ENCODE data around the gene ZCCHC24.

Gene ZCCHC24

DNA sequence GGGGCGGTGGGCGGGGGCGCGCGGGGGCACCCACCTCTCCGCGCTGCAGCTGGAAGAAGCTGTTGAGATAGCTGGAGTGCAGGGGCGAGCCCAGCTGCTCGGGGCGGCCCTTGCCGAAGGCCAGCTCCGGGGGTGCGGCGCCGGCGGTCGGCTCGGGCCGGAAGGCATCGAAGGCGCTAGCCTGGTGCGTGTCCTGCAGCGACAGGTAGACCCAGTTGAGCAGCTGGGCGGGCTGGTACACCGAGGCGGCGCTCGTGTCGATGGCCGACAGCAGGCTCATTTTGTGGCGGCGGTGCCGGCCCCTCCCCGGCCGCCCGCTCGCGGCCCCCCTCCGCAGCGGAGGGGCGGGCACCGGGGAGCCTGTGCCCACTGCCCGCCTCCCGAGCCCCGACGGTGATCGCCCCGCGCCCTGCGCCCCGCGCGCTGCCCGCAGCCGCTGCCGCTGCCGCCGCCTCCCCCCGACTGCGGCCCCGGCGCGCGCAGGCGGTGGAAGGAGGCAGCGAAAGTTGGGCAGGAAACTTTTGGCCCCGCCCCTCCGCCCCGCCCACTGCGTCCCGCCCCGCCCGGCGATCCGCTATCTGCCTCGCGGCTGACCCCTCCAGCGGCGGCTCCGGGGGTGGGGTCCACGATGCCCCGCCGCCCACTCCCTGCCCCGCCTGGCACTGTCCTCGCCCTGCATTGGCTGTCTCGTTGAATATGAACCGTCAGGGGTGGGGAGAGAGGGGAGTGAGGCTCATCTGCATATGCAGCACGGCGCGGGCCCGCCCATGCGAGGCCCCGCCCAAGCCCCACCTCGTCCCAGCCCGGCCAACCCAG is at the start of gene ZCCHC24:
Gene ZCCHC24, minus strand, starts transcription at position 464 of the 816 bp plus-strand sequence. Its CDS starts 184 bp downstream, at position 280.
- DNase-seq = peak; percentile 91

DNA sequence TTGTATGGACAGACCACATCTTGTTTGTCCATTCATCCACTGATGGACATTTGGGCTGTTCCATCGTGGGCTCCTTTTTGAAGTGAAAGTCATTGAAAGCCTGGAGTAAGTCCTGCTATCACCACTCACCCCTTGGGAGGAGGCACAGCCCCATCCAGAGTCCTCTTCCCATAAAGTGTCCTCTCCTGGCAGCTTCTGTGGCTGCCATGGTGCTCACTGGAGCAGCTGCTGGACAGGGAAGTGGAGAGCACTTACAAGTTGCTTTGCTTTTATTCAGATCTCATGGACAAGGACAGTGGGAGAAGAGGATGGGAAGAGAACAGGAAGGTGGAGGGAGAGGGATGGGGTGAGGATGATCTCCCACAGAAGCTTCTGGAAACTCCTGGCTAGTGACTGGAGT is 48.4 kb upstream of the ZCCHC24 start:
- DNase-seq = no peak

DNA sequence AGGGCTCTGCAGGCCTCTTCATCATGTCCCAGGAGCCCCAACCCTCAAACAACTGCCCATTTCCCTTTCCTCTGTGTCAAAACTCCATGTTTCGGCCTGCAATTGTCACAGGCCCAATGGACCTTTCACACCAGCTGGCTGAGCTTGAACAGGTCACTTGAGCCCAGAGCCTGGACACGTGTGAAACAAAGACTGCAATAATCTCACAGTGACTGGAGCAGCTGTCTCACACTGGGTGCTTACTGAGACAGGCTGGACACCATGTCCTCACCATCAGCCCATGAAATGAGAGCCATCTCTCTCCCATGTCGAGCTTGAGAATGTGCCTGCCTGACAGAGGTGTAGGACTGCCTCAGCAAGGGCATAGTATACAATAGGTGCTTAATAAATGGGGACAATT is 47.4 kb upstream of the ZCCHC24 start:
- no peak for DNase-seq

DNA sequence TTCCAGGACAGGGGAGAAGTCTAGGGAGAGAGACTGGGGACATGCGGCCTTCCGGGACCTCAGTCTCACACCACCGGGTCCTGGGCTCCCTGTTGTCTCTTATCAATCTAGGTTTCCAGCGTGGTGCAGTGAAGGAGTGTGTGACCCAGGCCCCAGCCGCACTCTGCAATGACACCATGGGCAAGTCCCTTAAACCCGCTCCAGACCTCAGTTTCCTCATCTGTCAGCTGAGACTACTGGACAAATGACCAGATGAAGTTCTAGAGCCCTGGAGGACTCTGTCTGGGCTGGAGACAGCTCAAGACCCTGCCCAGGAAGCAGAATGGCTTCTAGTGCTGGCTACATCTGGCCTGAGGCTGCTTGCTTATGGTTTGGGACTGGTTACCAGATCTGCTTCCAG is 46.8 kb upstream of the ZCCHC24 start:
- no peak for DNase-seq

DNA sequence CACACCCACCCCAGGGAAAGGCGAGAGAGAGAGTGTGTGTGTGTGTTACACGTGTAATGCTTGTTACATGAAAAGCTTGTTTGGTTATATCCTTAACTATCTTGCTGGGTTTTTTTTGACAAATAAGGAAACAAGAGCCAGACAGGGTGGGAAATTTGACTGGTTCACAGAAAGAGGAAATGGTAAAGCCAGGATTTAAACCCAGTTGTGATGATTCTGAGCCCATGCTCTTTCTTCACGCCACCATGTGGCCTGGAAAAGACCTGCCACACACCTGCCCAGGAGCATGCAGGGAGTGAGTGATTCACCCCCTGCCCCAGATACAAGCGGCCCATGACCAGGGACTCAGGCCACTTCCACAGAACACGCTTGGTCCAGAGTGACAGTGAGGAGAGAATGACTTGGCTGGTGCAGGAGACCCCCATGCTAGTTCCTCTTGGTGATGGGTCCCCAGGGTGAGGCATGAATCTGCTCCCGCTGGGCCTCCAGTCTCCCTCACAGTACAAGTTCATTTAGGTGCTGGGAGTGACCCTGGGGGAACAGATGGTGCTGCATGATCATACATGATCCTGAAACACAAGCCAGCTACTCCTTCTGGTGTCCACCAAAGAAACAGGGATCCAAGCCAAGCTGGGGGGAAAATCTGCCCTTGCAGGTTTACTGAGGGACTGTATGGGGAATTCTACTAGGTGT is 45.9 kb upstream of the ZCCHC24 start:
- DNase-seq = no peak

DNA sequence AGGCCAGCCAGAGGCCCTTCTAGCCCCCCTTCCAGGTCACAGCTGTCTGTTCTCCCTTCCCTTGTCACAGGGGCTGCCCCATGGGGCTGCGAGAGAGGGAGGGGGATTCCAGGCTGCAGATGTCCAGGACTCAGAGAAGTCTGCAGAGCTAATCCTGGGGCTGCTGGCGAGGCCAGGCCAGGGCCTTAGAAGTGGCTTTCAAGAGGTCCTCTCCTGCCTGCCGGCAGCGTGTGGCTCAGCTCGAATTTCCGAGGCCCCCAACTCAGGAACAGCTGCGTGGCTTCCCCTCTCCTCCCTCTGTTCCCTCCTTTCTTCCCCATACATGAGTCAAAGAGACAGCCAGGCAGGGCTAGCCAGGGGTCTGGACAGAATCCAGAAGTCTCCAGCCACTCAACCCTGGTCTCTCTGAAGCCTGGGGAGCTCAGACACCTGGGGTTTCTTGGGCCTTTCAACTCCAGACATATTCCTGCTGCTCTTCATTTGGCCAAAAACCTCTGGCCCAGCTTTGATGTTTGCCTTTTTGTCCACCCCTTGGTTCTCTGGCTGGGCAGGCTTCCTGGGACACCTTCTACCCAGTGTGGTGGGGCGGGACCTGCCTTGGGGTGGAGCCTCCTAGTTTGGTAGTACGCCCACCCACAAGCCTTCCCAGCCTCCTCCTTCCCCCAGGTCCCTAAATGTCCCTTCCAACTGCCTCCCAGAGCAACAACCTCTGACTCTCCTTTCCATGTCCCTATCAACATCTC is 45.1 kb upstream of the ZCCHC24 start:
- no peak for DNase-seq

DNA sequence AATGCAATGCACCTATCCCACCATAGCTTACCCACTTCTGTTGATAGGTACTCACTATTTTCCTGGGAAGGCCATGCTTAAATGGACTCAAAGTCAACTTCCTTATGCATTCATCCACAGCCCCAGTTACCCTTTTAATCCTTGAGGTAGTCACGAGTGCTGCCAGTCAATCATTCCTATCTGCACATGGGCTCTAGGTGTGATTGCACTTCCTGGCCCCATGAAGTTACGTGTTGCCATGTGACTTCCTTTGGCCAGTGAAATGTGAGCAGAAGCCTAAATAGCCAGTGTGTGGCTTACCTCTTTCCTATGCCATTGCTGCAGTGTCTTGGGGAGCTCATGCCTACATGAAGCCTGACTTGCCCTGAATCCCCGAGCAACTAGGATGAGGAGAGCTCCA is 43.4 kb upstream of the ZCCHC24 start:
- no peak for DNase-seq

DNA sequence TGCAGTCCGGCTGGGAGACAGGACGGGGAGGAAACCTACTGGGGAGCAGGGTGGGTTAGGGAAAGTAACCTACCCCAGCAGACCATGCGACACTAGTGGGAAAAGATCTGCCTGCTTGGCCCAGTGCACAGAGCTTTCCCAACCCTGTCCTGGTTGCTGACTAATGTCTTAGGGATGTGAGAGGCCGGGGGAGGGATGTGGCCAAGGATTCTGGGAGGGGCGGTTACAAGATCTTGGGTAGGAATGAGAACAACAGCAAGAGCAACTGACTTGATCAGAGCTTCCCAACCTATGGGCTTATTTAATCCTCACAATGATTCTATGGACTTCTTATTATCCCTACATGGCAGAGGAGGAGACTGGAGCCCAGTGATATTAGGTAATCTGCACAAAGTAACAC is 42.9 kb upstream of the ZCCHC24 start:
- no peak for DNase-seq

DNA sequence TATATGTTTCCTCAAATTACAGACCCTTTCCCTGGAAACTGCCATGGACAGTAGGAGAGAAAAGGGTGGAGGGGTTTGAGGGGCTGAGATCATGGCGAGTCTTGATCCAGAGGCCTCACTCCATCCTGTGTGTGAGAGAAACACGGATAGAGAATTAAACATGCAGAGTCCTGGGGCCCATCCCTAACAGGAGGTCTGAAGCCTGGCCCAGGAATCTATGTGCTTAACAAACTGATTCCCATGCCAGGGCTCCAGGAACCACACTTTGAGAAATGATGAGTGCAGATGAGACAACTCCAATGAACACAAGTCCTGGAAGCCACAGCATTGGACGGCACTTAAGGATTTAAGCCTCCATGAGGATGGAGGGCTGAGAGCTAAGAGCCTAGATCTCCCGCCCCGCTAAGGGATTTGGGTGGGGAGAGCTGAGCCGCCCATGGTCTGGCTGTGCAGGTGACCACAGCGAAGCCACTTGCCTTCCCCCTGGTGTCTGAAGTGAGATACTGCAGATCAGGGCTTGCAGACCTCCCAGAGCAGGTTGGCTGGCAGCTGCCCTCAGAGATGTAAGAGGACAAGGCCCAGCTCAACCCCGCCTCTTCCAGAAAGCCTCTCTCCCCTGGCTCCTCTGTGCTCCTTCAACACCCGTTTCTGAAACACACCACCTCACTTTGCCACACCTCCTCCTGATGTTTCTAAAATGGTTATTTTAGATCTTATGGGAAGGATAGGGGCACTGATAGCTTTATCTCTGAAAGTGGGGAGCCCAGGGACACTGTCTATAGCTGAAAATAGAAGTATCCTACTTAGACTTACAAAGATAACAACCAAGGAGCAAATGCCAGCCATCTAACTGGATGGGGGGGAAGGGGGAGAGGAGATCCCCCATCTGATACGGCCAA is 42.1 kb upstream of the ZCCHC24 start:
- DNase-seq = peak; percentile 17

DNA sequence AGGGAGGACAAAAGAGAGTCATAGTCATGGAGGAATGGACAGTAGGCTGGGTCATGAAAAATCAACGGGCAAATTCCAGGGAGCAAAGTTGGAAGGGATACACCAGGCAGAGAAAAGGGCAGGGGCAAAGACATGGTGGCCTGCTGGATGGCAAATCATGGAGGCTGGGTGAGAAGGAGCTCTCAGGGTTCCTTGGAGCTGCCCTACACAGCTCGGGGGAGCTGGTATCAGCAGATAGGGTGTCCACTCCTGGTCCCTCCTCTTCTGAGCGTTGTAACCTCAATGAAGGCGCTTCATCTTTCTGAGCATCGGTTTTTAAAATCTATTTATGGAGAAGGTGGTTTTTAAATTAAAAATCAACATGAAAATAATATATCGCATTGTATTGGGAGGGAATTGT is 39.1 kb upstream of the ZCCHC24 start:
- no peak for DNase-seq

DNA sequence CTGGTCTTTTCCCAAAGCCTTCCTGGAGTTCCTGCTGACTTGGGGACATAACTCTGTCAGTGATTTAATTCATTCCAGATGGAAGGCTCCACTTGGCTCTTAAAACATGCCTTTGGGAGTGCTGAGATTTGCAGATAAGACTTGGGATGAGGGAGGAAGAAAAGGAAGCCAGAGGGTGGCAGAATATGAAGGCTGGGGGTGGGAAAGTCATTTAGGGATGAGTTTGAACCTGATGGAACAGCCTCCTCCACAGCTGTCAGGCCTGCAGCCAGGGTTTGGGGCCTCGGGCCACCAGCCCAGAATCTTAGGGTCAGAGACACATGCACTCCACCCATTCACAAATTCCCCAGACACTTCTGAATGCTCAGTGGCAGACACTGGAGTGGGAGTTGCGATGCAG is 38.5 kb upstream of the ZCCHC24 start:
- DNase-seq = no peak

DNA sequence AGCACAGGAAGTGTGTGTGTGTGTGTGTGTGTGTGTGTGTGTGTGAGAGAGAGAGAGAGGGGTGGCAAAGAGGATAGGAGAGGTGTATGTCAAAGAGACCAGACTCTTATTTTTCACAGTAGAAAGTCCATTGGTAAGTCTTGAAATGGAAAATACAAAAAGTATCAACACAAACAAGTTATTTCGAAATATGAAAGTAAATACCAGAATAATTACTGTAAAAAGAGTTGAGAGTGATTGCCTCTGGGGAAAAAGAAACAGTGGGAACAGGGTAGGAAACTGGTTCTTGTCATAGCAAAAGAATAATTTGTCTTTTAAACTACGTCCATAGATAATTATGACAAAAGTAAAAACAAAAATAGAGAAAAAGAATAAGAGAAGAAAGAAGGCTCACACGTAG is 37.9 kb upstream of the ZCCHC24 start:
- no peak for DNase-seq

DNA sequence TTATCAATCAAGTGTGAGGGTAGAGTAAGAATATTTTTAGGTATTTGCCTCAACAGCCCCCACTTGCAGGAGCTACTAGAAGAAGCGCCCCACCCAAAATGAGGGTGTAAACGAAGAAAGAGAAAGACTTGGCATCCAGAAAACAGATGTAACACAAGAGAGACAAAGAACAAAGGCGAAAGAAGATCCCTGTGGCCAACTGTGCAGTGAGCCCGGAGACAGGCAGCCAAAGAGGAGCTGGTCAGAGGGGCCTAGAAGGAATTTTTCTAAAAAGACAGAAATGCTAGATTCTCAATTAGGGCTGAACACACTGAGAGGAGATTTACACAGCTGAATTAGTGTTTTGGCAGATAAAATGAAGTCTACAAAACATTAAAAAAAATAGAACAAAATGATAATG is 37.3 kb upstream of the ZCCHC24 start:
- no peak for DNase-seq

DNA sequence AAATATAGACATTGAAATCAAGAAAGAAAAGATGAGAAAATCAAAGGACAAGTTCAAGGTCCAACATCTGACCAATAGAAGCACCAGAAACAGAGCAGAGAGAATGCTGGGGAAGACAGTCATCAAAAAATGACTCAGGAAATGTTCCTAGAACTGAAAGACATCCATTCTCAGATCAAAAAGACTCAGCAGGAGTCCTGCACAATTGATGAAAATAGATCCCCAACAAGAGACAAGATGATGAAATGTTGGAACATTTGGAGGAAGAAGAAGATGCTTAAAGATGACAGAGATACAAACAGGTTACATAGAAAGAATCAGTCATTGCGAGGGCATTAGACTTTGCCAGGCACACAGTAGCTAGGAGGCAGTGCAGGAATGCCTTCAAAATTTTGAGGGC is 36.9 kb upstream of the ZCCHC24 start:
- DNase-seq = no peak

DNA sequence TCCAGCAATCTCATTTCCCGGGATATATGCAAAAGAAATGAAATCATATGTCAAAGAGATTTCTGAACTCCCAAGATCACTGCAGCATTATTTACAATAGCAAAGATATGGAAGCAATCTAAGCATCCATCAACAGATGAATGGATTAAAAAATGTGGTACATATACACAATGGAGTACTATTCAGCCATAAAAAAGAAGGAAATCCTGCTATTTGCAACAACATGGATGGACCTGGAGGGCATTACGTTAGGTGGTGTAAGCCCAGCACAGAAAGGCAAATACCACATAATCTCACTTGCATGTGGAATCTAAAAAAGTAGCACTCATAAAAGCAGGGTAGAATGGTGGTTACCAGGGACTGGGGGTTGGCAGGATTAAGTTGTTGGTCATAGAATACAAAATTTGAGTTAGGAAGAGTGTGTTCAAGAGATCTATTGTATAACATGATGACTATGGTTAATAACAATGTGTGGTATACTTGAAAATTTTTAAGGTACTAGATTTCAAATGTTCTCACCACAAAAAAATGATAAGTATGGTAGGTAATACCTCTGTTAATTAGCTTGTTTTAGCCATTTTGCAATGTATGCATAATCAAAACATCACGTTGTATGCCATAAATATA is 34.0 kb upstream of the ZCCHC24 start:
- DNase-seq = no peak

DNA sequence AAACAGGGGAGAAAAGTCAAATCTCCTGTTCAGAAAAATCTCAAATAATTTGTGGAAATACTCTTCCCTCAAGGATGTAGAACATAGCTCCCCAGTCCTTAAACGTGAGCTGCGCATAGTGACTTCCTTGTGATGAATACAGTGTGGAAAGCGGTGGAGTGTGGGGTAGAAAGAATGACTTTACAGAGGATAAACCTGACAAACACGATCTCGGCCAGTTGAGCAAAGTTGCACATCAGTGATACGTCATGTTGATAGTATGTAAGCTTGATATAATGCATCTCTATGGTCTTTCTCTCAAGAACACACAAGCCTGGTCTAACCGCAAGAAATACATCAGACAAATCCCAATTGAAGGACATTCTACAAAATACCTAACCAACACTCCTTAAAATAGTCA is 32.0 kb upstream of the ZCCHC24 start:
- DNase-seq = no peak

DNA sequence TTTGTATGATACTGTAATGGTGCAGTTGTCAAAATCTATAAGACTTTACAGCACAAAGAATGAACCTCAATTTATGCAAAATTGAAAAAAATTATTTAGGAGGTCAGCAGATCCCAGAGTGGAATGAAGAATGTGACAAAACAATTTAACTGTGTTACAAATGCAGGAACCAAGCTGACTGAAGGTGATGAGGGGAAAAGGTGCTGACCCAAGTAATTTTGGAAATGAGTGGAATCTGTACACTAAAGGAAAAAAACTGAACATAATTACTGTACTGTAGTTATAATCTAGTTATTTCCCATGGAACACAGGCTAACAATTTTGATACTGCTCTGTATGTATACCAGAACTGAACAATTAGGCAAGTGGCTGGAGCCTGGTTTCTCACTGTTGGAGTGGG is 31.2 kb upstream of the ZCCHC24 start:
- no peak for DNase-seq

DNA sequence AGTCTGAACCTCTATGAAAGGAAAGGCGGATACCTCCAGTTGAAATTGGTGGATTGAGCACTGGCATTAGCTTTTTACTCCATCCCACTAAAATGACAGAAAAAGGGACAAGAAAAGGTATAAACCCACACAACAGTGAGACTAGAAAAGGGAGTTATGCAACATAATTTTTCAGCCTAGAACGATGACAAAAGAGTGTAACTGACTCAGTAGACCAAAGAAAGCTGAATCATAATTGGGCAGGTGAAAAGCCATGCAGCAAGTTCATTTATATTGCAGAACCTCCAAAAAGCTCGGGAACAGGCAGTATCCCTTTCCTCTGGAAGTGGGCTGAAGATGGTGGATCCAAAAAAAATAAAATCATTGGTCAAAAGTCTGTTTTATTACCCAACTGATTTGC is 30.5 kb upstream of the ZCCHC24 start:
- no peak for DNase-seq

DNA sequence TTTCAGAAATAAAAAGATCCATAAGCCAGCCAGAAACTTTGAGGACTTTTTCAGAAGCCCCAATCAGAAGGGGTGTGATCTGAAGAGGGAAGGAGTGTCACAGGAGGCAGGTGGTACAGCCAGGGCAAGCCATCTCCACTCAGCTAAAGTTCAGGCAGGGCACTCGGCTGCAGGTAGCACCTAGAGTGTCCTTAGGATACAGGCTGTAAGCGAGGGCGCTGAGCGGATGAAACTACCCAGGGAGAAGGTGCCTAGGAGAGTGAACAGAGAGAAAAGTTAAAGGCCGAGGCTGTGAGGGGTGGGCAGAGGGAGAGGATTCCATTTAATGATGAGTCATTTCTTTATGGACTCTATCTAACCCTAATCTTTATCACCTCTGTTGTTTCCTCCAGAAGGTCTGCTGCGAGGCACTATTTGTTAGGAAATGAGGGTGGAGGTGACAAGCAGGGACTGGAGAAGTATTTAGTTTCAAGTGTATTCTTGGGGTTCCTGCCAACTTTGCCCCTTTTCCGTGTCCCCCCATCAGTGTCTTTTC is 29.8 kb upstream of the ZCCHC24 start:
- DNase-seq = no peak

DNA sequence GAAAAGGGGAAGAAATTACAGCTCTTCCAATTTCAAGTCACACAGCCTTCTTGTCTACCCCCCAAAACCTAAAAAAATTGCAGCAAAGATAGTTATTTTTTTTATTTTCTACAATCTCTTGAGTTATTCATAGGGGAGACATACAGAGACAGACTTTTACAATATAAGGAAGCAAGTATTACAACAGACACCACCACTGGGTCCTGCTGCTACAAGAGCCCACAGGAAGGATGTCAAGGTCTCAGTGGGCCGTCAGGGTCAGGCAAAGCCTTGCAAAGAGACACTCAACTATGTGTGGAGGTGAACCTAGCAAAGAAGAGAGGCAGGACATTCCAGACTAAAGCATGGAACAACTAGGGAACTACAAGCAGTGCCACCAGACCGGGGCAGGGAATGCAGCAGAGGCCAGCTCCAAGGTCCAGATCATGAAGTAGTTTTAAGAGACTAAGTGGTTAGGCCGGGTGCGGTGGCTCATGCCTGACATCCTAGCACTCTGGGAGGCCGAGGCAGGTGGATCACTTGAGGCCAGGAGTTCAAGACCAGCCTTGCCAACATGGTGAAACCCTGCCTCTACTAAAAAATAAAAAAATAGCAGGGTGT is 28.2 kb upstream of the ZCCHC24 start:
- no peak for DNase-seq

DNA sequence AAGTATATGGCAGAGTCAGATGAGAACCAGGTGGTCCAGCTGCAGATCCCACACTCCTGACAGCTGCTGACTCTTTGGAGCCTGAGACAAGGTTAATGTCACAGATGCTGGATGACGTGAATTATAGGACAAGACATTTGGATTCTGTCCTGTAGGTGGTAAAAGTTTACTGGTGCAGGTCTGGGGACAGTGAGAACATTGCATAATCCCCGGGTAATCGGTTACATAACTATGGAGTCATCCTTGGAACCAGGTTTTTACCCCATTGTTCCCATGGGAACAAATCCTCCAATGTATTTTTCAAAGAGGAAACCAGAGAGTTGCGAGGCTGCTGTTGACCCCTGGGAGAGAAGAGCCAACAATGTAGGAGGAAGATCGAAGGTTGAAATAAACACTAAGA is 27.5 kb upstream of the ZCCHC24 start:
- DNase-seq = no peak

DNA sequence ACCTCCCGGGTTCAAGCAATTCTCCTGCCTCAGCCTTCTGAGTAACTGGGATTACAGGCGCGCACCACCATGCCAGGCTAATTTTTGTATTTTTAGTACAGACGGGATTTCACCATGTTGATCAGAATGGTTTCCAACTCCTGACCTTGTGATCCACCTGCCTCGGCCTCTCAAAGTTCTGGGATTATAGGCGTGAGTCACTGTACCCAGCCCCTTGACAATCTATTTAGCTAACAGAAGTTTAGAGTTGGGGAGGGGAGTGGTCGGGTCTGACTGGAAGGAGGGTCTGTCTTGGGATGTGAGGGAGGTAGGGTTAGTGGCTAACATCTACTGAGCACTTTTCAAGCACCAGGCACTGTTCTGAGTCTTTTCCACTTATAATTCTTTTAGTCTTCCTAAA is 27.0 kb upstream of the ZCCHC24 start:
- no peak for DNase-seq
